Tibial artery (tissue), 4 donors: ENCODE data around the gene MCAM.

Source experiments
- DNase-seq, 2 donors: peaks; one replicate each; pipeline ENCODE4 v3.0.0-alpha.2; 2019
- H3K27ac ChIP-seq, 2 donors: fragments of 200-600 bp; sonication (generic) in 1 of 2; 1 replicate in 1 of 2; 2 replicates in 1 of 2; pipeline ENCODE4 v1.5.1; 2018 to 2019; ENCODE audit warnings: mild to moderate bottlenecking in 1 of 2
- H3K27me3 ChIP-seq, 2 donors: fragments of 200-600 bp; sonication (generic) in 1 of 2; one replicate each; pipeline versions ENCODE4 v1.5.1 to v1.6.0; 2016 to 2019
- H3K36me3 ChIP-seq, 3 donors: fragments of 200-600 bp; sonication (generic) in 2 of 3; one replicate each; pipeline ENCODE4 v1.5.1; 2016 to 2019; ENCODE audit warnings: mild to moderate bottlenecking in 2 of 3
- H3K4me1 ChIP-seq, 4 donors: fragments of 200-600 bp; sonication (generic) in 2 of 4; 1 replicate in 3 of 4; 2 replicates in 1 of 4; pipeline ENCODE4 v1.5.1; 2016 to 2019
- H3K4me3 ChIP-seq, 2 donors: fragments of 200-600 bp; sonication (generic) in 1 of 2; 1 replicate in 1 of 2; 2 replicates in 1 of 2; pipeline ENCODE4 v1.5.1; 2018 to 2019; ENCODE audit warnings: mild to moderate bottlenecking in 2 of 2
- H3K9me3 ChIP-seq, 3 donors: fragments of 200-600 bp; sonication (generic) in 1 of 3; one replicate each; pipeline ENCODE4 v1.5.1; 2016 to 2019
- CTCF ChIP-seq, 2 experiments: fragments of 200-600 bp in 1 of 2; fragments of 450-650 bp in 1 of 2; IDR thresholded peaks; one replicate each; pipeline ENCODE4 v1.5.1; 2017 to 2019; ENCODE audit warnings: antibody characterized with exemption in 2 of 2, mild to moderate bottlenecking in 1 of 2, moderate library complexity in 1 of 2
- intact Hi-C: fragments of 100-400 bp; cut with DNase I; formaldehyde crosslinking; loops from one replicate; pipeline ENCODE4 v1.15.0; 2023; ENCODE audit warnings: low total_unique reads

The MCAM gene

GRCh38 chr11:119339589-119340334, 22.8 kb upstream of the MCAM start:
- H3K27me3 ChIP-seq: no peaks in the 10 kb centered on the region
- no peaks in the 10 kb centered on the region for H3K9me3 ChIP-seq
- peaks cover 0 to 13% (median 0%) of the 10 kb centered on the region in 3 donors for H3K36me3 ChIP-seq
- intact Hi-C loops: no loop called here
- H3K4me3 ChIP-seq: peak overlapping the region; percentile 70 to 80
- DNase-seq: peak; percentile 61 to 84
- H3K27ac ChIP-seq: peak overlapping the region; percentile 92 to 93
- H3K4me1 ChIP-seq: peaks cover 0 to 63% (median 46%) of the 10 kb centered on the region in 4 donors
- TF ChIP-seq CTCF (IDR thresholded peaks at IDR 0.05): peak; percentile 92 to 93

DNA sequence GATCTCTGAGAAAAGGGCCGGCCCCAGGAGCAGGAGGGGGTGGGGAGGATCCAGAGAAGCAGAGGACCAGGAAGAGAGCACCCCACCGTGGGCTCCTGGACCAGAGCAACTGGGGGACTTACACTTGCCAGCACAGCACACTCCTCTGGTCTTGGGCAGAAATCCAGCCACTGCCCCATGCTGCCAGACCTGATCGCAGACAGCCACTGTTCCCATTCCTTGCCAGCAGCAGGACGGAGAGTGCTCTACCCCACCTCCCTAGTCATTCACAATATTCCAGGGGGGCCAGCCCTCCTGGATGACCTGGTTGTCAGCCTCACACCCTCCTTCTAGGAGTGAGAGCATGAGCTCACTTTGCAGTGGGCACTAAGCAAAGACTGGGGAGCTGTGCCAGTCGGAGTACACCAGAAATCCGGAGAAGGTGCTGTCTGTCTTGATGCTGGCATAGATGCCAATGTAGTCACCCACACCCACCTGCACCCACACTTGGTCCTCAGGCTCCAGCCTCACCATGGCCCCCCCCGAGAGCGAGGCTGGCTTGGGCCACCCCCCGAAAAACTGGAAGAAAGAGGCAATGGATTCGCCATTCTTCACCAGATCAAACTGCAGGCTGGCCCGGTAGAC, 22.1 kb upstream of the MCAM start:
- H3K27ac ChIP-seq: peak overlapping the region; percentile 92 to 93
- no peak for TF ChIP-seq CTCF (IDR thresholded peaks at IDR 0.05)
- peak in 1 of 2 donors; percentile 76 for DNase-seq
- no peaks in the 10 kb centered on the region for H3K27me3 ChIP-seq
- no peaks in the 10 kb centered on the region for H3K9me3 ChIP-seq
- H3K4me1 ChIP-seq: peaks cover 0 to 65% (median 47%) of the 10 kb centered on the region in 4 donors
- intact Hi-C loops: no loop called here
- peaks cover 0 to 13% (median 0%) of the 10 kb centered on the region in 3 donors for H3K36me3 ChIP-seq
- H3K4me3 ChIP-seq: peak overlapping the region; percentile 70 to 80

DNA sequence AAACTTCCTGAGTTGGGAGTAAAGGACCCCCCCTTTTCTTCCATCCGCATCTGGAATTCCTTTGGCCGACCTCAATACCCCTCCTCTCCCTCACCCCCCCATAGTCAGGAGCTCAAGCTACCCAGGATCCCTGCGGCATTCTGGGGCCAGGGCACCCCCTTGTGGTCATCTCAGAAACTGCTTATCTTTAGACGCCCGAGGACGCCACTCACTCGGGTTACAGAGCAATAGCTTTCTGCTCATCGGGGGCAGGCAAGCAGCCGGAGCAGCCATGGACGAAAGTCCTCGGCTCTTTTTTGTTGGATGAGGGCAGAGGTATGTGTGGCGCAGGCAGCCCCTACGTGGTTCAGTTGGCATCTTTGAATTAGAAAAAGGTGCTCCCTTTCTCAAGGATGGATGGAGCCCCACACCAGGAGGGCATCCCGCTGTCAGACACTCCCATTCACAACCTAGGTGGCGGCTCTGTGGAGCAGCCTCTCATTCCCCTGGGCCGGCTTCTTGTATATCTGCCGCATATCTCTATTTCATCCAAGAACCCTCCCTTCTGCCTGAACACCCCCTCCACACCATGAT, 21.5 kb upstream of the MCAM start:
- peaks cover 0 to 71% (median 50%) of the 10 kb centered on the region in 4 donors for H3K4me1 ChIP-seq
- H3K4me3 ChIP-seq: peak overlapping the region; percentile 70 to 80
- peak; percentile 66 to 87 for DNase-seq
- intact Hi-C loops: no loop called here
- no peaks in the 10 kb centered on the region for H3K27me3 ChIP-seq
- no peaks in the 10 kb centered on the region for H3K9me3 ChIP-seq
- peak overlapping the region; percentile 92 to 93 for H3K27ac ChIP-seq
- TF ChIP-seq CTCF (IDR thresholded peaks at IDR 0.05): peak; percentile 84 to 91
- H3K36me3 ChIP-seq: peaks cover 0 to 13% (median 0%) of the 10 kb centered on the region in 3 donors

GRCh38 chr11:119337581-119338317, 20.8 kb upstream of the MCAM start:
- H3K4me3 ChIP-seq: no peak overlapping the region
- H3K4me1 ChIP-seq: peaks cover 0 to 71% (median 50%) of the 10 kb centered on the region in 4 donors
- no peaks in the 10 kb centered on the region for H3K9me3 ChIP-seq
- H3K36me3 ChIP-seq: peaks cover 0 to 13% (median 0%) of the 10 kb centered on the region in 3 donors
- DNase-seq: peak in 1 of 2 donors; percentile 69
- TF ChIP-seq CTCF (IDR thresholded peaks at IDR 0.05): no peak
- peak overlapping the region; percentile 92 to 93 for H3K27ac ChIP-seq
- H3K27me3 ChIP-seq: no peaks in the 10 kb centered on the region
- intact Hi-C loops: no loop called here

GRCh38 chr11:119336744-119337469, 20.0 kb upstream of the MCAM start:
- DNase-seq: peak in 1 of 2 donors; percentile 62
- Histone ChIP-seq H3K4me1 (peaks cover 0 to 71% (median 50%) of the 10 kb centered on the region in 4 donors), H3K36me3 (peaks cover 0 to 13% (median 0%) of the 10 kb centered on the region in 3 donors), H3K4me3 (no peak overlapping the region), H3K27me3 (no peaks in the 10 kb centered on the region), H3K9me3 (no peaks in the 10 kb centered on the region), H3K27ac (no peak overlapping the region)
- intact Hi-C loops: no loop called here
- no peak for TF ChIP-seq CTCF (IDR thresholded peaks at IDR 0.05)
